C4-2B (cell line): ENCODE results near the gene OPCML.

Experiments
- ZFX ChIP-seq: fragments of 450-650 bp; IDR thresholded peaks from 2 replicates; pipeline ENCODE4 v1.6.1; 2017
- TF ChIP-seq, protein P1 (sequence below): fragments of 450-650 bp; conservative IDR thresholded peaks from 2 replicates; pipeline ENCODE4 v1.5.1; 2017; ENCODE audit warnings: mild to moderate bottlenecking

DNA sequence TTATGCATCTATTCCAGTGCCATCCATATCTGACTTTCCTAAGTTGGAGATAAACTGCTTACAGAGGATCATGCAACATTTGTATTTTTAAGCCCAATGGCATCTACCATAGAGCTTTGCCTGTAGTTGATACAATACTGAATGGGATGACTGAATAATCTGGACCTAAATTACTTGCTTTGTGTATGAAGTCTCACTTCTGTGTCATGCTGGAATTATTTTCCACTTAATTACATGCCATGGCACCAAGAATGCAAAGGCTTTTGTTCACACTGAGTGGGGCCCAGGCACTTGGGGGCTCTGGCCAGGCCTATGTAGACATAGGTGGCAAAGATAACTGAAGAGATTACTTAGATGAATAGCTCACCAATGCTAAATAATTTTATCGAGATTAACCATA, 51.6 kb downstream of the OPCML start:
- no peak for TF ChIP-seq ZFX
- TF ChIP-seq, protein P1, sequence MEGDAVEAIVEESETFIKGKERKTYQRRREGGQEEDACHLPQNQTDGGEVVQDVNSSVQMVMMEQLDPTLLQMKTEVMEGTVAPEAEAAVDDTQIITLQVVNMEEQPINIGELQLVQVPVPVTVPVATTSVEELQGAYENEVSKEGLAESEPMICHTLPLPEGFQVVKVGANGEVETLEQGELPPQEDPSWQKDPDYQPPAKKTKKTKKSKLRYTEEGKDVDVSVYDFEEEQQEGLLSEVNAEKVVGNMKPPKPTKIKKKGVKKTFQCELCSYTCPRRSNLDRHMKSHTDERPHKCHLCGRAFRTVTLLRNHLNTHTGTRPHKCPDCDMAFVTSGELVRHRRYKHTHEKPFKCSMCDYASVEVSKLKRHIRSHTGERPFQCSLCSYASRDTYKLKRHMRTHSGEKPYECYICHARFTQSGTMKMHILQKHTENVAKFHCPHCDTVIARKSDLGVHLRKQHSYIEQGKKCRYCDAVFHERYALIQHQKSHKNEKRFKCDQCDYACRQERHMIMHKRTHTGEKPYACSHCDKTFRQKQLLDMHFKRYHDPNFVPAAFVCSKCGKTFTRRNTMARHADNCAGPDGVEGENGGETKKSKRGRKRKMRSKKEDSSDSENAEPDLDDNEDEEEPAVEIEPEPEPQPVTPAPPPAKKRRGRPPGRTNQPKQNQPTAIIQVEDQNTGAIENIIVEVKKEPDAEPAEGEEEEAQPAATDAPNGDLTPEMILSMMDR = no peak
